Measurements from ENCODE around the gene CPSF7. TPM values are rescaled to one million over a fixed set of nuclear protein-coding genes. Genes with fewer than 3 reads are reported as not detected.

CPSF7 gene
- total RNA-seq, 1 experiment from 2014 or later, result 87.0 TPM

DNA sequence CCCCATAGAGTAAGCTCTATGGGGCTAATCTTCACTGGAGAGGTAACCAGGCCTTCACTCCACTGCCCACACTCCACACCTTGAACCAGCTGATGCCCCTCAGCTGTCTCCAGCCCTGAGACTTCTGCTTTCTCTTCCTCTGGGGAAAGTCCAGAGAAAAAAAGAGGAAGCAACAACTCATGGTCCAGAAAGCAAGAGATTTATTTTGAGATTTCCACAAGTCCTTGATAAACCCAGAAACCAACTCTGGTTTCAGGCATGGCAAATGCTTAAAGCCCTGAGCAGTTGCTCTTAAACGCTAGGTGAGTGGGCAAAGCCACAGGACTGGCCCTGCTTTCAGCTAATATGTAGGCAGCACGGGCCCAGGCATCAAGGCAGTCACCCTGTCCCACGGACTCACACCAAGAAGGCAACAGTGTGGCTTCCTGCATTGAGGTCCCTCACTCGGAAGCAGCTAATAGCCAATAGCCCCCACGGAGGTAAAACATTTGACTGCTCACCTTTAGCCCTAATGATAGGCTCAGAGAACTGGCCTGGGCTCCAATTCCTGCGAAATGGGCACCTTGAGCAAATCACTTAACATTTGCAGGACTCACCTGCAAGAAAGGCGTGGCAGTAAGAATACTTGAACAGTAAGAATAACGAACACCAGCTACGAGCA is 72.4 kb downstream of the CPSF7 start:
- no peaks in the 10 kb centered on the region for H3K36me3 ChIP-seq (ENCODE audit: low read depth)
- intact Hi-C loops (cut with micrococcal nuclease; ENCODE audit: unreplicated experiment), result no loop called here
- H3K79me2 ChIP-seq (ENCODE audit: low read depth), result peaks cover 20% of the 10 kb centered on the region
- H3K27ac ChIP-seq, result no peak overlapping the region
- no peaks in the 10 kb centered on the region for H3K27me3 ChIP-seq (ENCODE audit: insufficient read depth, low read depth)
- H3K9me3 ChIP-seq (ENCODE audit: insufficient read depth, low read depth), result no peaks in the 10 kb centered on the region
- ChIA-PET CTCF (interaction anchor here (0.5 kb wide), 1 partner anchor 510 kb away, joined by 6 read pairs; no protein-coding TSS in a partner anchor), POLR2A (ENCODE audit: unreplicated experiment) (interaction anchor here (0.7 kb wide), 1 partner anchor 396 kb away, joined by 11 read pairs; no protein-coding TSS in a partner anchor)
- H2AFZ ChIP-seq, result no peak overlapping the region
- H3F3A ChIP-seq (ENCODE audit: insufficient read depth, low read depth), result peaks cover 6% of the 10 kb centered on the region; the same call in 1 of the 2 replicates
- no peak overlapping the region for H3K4me3 ChIP-seq
- H4K20me1 ChIP-seq (ENCODE audit: insufficient read depth), result no peaks in the 10 kb centered on the region
- H3K4me1 ChIP-seq (replicated peaks; ENCODE audit: insufficient read depth), result peaks cover 10% of the 10 kb centered on the region
- no peak for TF ChIP-seq EZH2 (IDR thresholded peaks at IDR 0.05; ENCODE audit: low read depth)
- TF ChIP-seq, protein P1, sequence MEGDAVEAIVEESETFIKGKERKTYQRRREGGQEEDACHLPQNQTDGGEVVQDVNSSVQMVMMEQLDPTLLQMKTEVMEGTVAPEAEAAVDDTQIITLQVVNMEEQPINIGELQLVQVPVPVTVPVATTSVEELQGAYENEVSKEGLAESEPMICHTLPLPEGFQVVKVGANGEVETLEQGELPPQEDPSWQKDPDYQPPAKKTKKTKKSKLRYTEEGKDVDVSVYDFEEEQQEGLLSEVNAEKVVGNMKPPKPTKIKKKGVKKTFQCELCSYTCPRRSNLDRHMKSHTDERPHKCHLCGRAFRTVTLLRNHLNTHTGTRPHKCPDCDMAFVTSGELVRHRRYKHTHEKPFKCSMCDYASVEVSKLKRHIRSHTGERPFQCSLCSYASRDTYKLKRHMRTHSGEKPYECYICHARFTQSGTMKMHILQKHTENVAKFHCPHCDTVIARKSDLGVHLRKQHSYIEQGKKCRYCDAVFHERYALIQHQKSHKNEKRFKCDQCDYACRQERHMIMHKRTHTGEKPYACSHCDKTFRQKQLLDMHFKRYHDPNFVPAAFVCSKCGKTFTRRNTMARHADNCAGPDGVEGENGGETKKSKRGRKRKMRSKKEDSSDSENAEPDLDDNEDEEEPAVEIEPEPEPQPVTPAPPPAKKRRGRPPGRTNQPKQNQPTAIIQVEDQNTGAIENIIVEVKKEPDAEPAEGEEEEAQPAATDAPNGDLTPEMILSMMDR (conservative IDR thresholded peaks at IDR 0.05), result no peak
- BruUV-seq (replicated peaks), result no TSS peak
- H3K9me2 ChIP-seq (ENCODE audit: insufficient read depth), result no peaks in the 10 kb centered on the region
- H3K4me2 ChIP-seq, result no peak overlapping the region
- DNase-seq, result no peak

DNA sequence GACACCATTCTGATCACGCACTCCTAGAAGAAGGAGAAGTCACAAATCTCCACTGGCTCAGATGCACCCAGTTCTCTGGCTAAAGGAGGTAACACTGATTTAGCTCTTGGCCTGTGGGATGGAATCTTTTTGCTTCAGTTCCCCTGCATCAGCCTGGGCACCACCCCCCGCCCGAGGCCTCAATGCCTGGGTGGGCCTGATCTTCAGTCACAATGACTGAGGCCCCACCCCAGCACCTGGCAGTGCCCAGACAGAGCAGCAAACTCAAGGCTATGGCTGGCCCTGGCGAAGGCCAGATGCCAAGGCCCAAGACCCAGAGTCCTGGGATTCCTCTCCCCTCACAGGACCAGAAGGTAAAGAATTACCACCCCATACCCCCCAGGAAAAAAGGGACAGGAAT is 73.1 kb downstream of the CPSF7 start:
- H3K4me1 ChIP-seq (replicated peaks; ENCODE audit: insufficient read depth), result peaks cover 10% of the 10 kb centered on the region
- H3K9me3 ChIP-seq (ENCODE audit: insufficient read depth, low read depth), result no peaks in the 10 kb centered on the region
- no peaks in the 10 kb centered on the region for H3K27me3 ChIP-seq (ENCODE audit: insufficient read depth, low read depth)
- H3F3A ChIP-seq (ENCODE audit: insufficient read depth, low read depth), result peaks cover 5% of the 10 kb centered on the region; the same call in 1 of the 2 replicates
- no peak overlapping the region for H2AFZ ChIP-seq
- no peaks in the 10 kb centered on the region for H3K36me3 ChIP-seq (ENCODE audit: low read depth)
- no peaks in the 10 kb centered on the region for H4K20me1 ChIP-seq (ENCODE audit: insufficient read depth)
- H3K79me2 ChIP-seq (ENCODE audit: low read depth), result peaks cover 19% of the 10 kb centered on the region
- no peak overlapping the region for H3K4me2 ChIP-seq
- ChIA-PET POLR2A (ENCODE audit: unreplicated experiment) (interaction anchor here (0.7 kb wide), 1 partner anchor 395 kb away, joined by 11 read pairs; no protein-coding TSS in a partner anchor), CTCF (no interaction called here)
- intact Hi-C loops (cut with micrococcal nuclease; ENCODE audit: unreplicated experiment), result no loop called here
- no peak overlapping the region for H3K27ac ChIP-seq
- TF ChIP-seq, protein P1 (conservative IDR thresholded peaks at IDR 0.05), result no peak
- no peak for TF ChIP-seq EZH2 (IDR thresholded peaks at IDR 0.05; ENCODE audit: low read depth)
- no peaks in the 10 kb centered on the region for H3K9me2 ChIP-seq (ENCODE audit: insufficient read depth)
- no peak for DNase-seq
- no TSS peak for BruUV-seq (replicated peaks)
- no peak overlapping the region for H3K4me3 ChIP-seq

DNA sequence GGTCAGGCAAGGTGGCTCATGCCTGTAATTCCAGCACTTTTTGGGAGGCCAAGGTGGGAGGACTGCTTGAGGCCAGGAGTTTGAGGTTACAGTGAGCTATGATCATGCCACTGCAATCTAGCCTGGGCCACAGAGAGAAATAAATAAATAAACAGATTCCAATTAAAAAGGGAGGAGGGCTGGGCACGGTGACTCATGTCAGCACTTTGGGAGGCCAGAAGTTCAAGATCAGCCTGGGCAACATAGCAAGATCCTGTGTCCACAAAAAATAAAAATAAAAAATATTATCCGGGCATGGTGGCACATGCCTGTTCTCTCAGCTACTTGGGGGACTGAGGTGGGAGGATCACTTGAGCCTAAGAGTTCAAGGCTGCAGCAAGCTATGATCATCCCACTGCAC is 75.6 kb downstream of the CPSF7 start:
- no peaks in the 10 kb centered on the region for H3K9me2 ChIP-seq (ENCODE audit: insufficient read depth)
- DNase-seq, result no peak
- H3F3A ChIP-seq (ENCODE audit: insufficient read depth, low read depth), result 0 out of 2 replicates have a peak, but pooled peaks cover 4% of the 10 kb centered on the region
- H3K36me3 ChIP-seq (ENCODE audit: low read depth), result 0 out of 2 replicates have a peak, but pooled peaks cover 7% of the 10 kb centered on the region
- TF ChIP-seq, protein P1 (conservative IDR thresholded peaks at IDR 0.05), result no peak
- TF ChIP-seq EZH2 (IDR thresholded peaks at IDR 0.05; ENCODE audit: low read depth), result no peak
- no peak overlapping the region for H3K4me3 ChIP-seq
- no peak overlapping the region for H3K27ac ChIP-seq
- no peaks in the 10 kb centered on the region for H3K27me3 ChIP-seq (ENCODE audit: insufficient read depth, low read depth)
- POLR2A ChIA-PET (ENCODE audit: unreplicated experiment), result interaction anchor here (0.6 to 0.7 kb wide), 2 partner anchors 31 to 1068 kb away, joined by 3 read pairs; no protein-coding TSS in a partner anchor
- H3K9me3 ChIP-seq (ENCODE audit: insufficient read depth, low read depth), result no peaks in the 10 kb centered on the region
- intact Hi-C loops (cut with micrococcal nuclease; ENCODE audit: unreplicated experiment), result no loop called here
- BruUV-seq (replicated peaks), result TSS peak; percentile 7
- CTCF ChIA-PET, result interaction anchor here (0.7 kb wide), 1 partner anchor 1024 kb away, joined by 3 read pairs; no protein-coding TSS in a partner anchor
- H2AFZ ChIP-seq, result no peak overlapping the region
- 0 out of 2 replicates have a peak, but pooled peaks cover under 1% of the 10 kb centered on the region for H3K79me2 ChIP-seq (ENCODE audit: low read depth)
- H3K4me2 ChIP-seq, result no peak overlapping the region
- no peaks in the 10 kb centered on the region for H4K20me1 ChIP-seq (ENCODE audit: insufficient read depth)
- H3K4me1 ChIP-seq (replicated peaks; ENCODE audit: insufficient read depth), result no peaks in the 10 kb centered on the region
